Lung microvascular endothelial cell (primary cell): ENCODE results near the gene SPHK2. TPM values are rescaled to one million over a fixed set of nuclear protein-coding genes. Genes with fewer than 3 reads are reported as not detected.
"Not testable (repeated sequence)": the region's sequence is repeated elsewhere in the genome, so short reads cannot be mapped to it uniquely, and the experiment has no call there.

Experiments
- DNase-seq, 2 donors: peaks; one replicate each; pipeline versions ENCODE4 v3.0.0 to v3.0.0-alpha.2; 2010; ENCODE audit warnings: low read depth in 2 of 2
- total RNA-seq: library from RNA; depleted of rRNA; stranded (reverse); fragments of >200 nt; gene quantifications from 2 replicates; pipeline ENCODE4 v1.2.1, GENCODE V29; 2014

Gene SPHK2
- total RNA-seq, 1 donor from 2014 or later, result 6.3 TPM

DNA sequence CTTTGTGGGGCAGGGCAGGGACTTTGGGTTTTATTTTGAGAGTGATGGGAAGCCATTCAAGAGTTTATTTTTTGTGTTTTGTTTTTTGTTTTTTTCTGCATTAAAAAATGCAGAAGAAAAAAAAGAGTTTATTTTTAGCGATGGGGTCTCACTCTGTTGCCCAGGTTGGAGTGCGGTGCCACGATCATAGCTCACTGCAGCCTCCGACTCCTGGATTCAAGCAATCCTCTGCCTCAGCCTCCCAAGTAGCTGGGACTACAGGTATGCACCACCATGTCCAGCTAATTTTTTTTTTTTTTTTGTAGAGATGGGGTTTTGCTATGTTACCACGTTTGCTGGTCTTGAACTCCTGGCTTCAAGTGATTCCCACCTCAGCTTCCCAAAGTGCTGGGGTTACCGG lies 39.2 kb downstream of the SPHK2 start:
- DNase-seq, result no peak

GRCh38 chr19:48659768-48660167 lies 40.5 kb downstream of the SPHK2 start:
- no peak for DNase-seq

DNA sequence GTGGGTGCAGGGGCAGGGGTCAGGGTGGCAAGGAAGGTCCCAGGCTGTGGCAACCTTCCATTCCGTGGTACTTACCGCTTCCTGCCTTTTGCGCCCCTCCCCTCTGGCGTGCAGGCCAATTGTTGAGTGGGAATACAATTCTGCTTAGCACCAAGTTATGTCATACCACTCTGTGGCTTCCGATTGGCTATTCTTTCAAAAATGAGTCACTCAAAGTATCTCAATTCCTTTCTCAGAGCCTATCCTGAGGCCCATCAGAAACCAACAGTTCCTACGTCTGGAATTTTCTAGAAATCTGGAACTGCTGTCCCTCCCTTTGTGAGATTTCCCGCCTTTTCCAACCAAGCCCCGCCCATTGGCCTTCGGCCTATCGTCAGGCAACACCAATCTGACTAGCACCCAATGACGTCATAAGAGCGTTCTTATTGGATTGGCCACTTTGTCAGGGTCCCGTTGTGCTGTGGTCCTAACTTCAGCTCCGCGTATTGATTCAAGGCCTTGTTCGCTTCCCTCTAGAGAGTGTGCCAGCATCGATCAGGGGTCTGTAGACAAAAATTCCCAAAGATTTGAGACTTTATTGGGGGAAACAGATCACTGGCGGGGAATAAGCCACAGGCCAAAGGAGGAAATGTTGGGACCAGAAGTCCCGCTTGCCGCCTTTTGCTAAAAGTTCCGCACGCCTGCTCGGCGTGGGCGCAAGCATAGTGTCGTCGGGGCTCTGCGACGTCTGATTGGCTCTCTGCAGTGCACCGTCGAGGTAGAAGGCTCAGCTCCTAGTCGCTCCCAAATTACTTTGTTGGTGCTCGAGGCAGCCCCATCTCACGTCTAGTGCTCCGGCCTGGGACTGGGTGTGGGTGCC lies 41.8 kb downstream of the SPHK2 start:
- DNase-seq, result peak; percentile 89 to 94

DNA sequence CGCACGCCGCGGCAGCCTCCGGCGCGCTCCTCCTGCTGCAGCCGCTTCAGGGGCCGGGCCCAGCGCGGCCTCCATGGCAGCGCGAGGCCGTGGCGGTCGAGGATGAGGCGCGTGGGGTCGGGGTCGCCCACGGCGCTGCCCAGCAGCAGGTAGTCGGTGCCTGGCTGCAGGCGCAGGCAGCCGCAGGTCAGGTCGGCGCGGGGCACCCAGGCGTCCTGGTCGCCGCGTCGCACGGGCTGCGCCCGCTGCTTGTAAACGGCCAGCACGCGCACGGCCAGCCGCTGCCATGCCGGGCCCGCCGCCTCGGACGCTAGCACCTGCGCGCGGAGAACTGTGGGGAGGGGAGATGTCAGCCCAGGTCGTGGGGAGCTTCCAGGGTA lies 42.4 kb downstream of the SPHK2 start:
- no peak for DNase-seq

- DNase-seq, result no peak
Observed at GRCh38 chr19:48663667-48664066, 44.4 kb downstream of the SPHK2 start.

GRCh38 chr19:48664476-48664875 lies 45.2 kb downstream of the SPHK2 start:
- no peak for DNase-seq

GRCh38 chr19:48665786-48666185 lies 46.5 kb downstream of the SPHK2 start:
- no peak for DNase-seq

DNA sequence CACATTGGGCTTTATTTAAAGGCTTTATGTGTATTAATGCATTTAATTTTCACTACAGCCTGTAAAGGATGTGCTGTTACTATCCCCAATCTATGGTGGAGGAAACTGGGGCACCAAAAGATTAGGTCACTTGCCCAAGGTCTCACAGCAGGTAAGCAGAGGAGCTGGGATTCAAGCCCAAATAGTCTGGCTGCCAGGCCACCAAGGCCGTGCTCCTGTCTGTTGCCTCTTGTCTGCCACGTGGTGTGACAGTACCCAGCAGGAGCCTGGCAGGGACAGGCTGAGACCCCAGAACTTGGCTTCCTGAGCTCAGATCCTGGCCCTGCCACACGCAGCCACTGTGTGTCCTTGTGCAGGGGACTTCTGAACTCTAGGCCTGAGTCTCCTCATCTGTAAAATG lies 49.0 kb downstream of the SPHK2 start:
- DNase-seq, result no peak

DNA sequence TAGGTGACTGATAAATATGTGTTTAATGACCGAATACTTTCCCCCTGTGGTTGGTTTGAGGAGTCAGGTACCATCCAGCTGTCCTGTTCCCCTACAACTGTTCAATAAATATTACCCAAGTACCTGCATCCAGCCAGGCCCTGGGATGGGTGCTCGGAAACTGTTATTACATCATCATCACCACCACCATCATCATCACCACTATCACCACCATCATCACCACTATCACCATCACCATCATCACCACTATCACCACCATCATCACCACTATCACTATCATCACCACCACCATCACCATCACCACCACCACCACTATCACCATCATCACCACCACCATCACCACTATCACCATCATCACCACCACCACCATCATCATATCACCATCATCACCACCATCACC lies 49.5 kb downstream of the SPHK2 start:
- DNase-seq, result no peak

DNA sequence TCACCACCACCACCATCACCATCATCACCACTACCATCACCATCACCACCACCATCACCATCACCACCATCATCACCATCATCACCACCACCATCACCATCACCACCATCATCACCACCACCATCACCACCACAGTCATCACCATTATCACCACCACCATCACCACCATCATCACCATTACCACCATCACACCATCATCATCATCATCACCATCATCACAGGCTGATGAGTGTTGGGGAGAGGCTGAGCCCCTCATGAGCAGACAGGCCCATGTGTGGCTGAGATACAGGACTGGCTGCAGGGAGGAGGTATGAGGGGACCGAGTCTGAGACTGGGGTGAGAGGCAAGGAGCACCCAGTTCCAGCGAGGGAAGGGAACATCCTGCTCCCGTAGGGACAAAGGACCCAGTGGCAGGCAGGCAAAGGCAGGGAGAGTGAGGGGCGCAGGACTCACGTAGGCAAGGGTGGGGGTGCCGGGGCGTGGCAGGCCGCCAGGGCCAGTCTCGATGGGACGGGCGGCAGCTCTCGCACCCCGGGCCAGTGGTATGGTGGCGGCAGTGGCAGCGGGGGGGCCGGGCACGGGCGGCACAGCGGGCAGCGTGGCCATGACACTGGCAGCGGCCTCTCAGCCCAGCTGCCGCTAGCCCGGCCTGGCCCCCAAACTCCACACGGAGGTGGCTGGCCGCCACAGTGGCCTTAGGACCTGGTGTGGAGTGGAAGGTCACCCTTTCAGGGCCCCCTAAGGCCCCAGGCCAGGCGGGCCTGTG lies 50.8 kb downstream of the SPHK2 start:
- DNase-seq, result no peak

DNA sequence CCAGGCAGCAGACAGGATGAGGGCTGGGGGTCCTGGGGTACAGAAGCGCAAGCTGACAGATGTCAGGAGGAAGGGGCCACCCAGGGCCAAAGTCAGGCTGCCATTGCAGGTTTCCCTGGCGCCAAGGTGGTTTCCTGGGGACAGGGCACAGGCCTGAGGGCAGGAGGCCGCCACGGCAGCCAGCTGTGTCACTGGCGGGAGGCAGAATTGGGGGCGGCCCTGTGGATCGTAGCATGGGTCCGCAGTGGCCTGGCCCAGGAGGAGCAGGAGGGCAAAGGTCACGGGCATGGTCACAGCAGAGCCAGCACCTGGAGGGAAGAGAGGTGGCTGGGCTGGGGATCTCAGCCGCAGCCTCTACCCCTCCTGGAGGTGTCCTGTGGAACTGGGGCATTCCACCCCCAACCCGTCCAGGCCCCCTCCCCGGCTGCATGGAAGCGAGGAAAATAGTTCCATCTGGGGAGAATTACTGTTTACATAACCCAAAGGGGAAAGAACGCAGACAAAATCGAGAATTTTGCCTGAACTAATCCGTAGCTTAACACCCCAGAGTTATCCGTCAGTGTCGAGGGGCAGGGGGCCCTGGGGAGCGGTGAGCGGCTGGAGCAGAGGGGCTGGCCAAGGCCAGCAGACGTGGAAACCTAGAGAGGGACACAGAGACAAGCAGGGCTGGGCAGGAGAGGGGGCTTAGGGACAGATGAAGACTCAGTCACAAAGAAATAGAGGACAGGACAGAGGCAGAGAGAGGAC lies 51.6 kb downstream of the SPHK2 start:
- DNase-seq, result no peak

GRCh38 chr19:48671446-48671995 lies 52.2 kb downstream of the SPHK2 start:
- no peak for DNase-seq

DNA sequence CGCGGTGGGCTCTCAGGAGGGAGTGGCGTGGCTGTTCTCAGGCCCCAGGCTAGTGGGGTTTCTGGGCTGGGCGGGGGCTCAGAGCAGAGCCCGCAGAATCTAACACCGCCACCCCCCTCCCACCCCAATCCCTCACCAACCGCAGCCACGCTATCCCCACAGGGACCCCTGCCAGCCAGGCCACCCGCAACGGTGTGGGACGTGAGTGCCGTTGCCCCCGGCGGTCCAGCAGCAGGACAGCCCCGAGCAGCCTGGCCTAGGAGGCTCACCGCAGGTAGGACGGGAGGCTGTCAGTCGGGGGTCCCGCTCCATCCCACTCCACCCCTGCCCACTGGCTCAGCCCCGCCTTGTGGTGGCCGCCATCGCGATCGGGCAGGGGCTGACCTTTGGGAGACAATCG lies 53.7 kb downstream of the SPHK2 start, which contains the start of gene NTN5:
TSS of gene NTN5 (minus strand) at position 24 of the 400 bp plus-strand sequence. CDS start 2,031 bp downstream, outside the sequence.
- no peak for DNase-seq

GRCh38 chr19:48673436-48674100 lies 54.3 kb downstream of the SPHK2 start:
- DNase-seq, result no peak

GRCh38 chr19:48674216-48674809 lies 55.0 kb downstream of the SPHK2 start:
- DNase-seq, result no peak

DNA sequence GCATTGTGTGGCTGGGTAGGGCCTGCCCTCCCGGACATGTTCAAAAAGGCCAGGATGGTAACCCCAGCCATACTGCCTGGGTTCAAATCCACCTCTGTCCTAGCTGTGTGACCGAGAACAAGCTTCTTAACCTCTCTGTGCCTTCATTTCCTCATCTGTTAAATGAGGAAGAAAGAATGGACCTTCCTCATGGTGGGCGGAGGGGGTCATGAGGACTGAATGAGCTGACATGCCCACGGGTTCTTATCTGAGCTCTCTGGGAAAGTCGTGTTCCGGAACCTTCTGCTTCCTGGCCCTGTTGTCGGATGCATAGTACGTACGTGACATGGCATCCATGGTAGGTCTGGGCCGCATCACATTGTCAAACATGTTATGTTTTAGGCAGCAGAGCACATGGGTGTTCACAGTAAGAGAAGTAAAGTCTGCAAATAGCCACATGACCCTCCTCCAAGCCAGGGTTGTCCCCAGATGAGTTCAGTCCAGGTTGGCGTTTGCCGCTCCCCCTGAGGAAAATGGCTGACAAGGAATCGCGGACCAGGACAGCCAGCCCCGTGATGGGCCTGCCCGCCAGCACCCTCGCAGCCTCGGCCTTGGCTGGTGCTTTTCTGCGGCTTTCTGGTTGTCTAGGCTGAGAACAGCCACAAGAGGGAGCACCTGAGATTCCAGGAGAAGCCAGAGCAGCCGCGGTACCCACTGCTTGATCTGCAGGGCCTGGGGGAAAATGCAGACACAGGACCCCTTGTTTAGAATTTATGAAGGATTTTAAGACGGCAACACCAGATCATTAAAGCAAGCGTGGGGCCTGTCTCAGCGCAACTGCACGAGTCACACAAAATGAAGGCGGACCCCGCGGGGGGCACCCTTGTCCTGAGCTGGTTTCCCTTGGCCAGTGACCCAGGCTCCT lies 55.9 kb downstream of the SPHK2 start:
- DNase-seq, result peak; percentile 81 to 88

GRCh38 chr19:48676487-48676886 lies 57.2 kb downstream of the SPHK2 start:
- DNase-seq, result no peak

- no peak for DNase-seq
Observed at GRCh38 chr19:48676887-48677286, 57.6 kb downstream of the SPHK2 start.

DNA sequence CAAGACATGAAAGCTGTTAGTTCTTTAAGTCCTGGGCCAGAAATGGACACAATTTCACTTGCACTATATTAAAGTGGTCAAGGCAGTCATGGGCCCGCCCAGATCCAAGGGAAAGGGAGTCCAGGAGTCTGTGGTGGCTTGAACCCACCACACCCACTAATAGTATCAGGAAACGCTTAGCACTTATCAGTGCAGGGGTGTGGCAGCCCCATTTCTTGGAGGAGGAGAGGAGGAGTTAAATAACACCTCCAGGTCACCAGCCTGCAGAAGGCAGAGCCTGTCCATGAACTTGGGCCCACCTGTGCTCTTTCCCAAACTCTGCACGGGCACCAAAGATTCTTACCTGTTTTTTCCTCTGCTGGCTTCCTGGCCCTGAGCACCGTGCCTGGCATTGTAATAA lies 58.9 kb downstream of the SPHK2 start:
- DNase-seq, result no peak

GRCh38 chr19:48680006-48680405 lies 60.7 kb downstream of the SPHK2 start:
- DNase-seq, result not testable (repeated sequence)
